Measurements from ENCODE around the gene KRT86.

DNA sequence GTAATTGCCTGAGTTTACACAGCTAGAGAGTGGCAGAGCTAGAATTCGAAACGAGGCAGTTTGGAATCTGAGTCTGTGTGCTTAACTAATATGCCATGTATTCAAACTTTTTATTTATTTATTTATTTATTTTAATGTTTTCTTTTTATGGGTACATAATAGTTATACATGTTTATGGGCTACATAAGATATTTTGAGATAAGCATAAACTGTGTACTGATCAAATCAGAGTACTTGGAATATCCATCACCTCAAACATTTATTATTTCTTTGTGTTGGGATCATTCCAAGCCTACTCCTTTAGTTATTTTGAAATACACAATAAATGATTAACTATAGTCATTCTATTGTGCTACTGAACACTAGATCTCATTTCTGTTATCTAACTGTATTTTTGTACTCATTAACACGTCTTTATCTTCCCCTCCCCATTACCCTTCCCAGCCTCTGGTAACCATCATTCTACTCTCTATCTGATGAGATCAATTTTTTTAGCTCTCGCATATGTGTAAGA is 24.3 kb downstream of the KRT86 start:
- TF ChIP-seq, protein P1, sequence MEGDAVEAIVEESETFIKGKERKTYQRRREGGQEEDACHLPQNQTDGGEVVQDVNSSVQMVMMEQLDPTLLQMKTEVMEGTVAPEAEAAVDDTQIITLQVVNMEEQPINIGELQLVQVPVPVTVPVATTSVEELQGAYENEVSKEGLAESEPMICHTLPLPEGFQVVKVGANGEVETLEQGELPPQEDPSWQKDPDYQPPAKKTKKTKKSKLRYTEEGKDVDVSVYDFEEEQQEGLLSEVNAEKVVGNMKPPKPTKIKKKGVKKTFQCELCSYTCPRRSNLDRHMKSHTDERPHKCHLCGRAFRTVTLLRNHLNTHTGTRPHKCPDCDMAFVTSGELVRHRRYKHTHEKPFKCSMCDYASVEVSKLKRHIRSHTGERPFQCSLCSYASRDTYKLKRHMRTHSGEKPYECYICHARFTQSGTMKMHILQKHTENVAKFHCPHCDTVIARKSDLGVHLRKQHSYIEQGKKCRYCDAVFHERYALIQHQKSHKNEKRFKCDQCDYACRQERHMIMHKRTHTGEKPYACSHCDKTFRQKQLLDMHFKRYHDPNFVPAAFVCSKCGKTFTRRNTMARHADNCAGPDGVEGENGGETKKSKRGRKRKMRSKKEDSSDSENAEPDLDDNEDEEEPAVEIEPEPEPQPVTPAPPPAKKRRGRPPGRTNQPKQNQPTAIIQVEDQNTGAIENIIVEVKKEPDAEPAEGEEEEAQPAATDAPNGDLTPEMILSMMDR (IDR thresholded peaks at IDR 0.05; ENCODE audit: low read depth, low read length, poor library complexity, severe bottlenecking), result no peak
- TF ChIP-seq EZH2phosphoT487 (IDR thresholded peaks at IDR 0.05; ENCODE audit: borderline replicate concordance, low read length), result no peak
